ENCODE measurements around the gene MRFAP1L1. TPM values are rescaled to one million over a fixed set of nuclear protein-coding genes. Genes with fewer than 3 reads are reported as not detected.

MRFAP1L1 gene
- total RNA-seq, 6 donors from 2014 or later: 24.6 to 71.3 (median 50.8) TPM

DNA sequence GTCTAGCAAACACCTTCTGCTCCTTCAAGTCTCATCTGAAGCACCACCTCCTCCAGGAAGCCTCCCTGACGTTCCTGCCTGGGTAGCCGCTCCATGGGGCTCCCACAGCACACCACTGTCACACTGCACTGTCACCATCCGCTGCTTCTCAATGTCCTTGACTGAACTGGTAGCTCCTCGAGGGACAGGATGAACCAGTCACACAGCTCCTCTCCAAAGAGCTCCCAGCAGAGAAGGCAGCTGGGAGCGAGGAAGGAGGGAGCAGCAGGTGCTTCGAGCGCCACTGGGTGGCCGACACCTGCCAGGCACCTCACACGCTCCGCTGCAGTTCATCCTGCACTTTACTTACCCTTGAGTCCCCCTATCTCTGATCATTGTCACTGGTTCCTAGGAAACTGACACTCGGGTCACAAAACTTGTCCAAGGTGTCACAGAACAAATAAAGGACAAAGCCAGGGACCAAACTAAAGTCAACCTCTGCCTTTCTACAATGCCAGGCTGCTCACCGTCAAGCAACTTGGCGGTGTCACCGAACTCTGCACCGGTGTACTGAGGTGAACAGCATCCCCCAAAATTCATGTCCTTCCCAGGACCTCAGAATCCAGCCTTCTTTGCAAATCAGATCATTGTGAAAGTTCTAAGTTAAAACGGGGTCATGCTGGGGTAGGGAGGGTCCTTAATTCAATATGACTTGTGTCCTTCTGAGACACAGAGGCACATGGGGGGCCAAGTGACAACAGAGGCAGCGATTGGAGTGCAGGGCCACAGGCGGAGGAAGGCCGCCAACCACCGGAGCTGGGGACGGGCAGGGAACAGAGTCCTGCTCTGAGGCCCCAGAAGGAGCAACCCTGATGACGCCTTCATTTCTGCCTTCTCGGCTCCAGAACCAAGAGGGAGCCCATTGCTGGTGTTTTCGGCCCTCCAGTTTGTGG lies 21.5 kb downstream of the MRFAP1L1 start:
- 84% methylated on average over 23 to 24 of the region's 24 CpGs for WGBS, 2 donors
- peak overlapping the region; percentile 65 to 89 (median 74) for H3K27ac ChIP-seq

GRCh38 chr4:6686104-6686787 lies 23.4 kb downstream of the MRFAP1L1 start:
- 75 to 84% methylated on average over 2 to 4 of the region's 4 CpGs for WGBS, 2 donors
- no peak for ATAC-seq (ENCODE audit: low FRiP score in 2 of 2)
- no peaks in the 10 kb centered on the region for H3K9me3 ChIP-seq
- H3K4me1 ChIP-seq: peaks cover 7 to 36% (median 21%) of the 10 kb centered on the region in 4 donors
- TF ChIP-seq POLR2AphosphoS5 (IDR thresholded peaks at IDR 0.05) (no peak), POLR2A (IDR thresholded peaks at IDR 0.05) (no peak), EP300 (IDR thresholded peaks at IDR 0.05) (no peak), CTCF (IDR thresholded peaks at IDR 0.05) (no peak)
- H3K27ac ChIP-seq: no peak overlapping the region
- no peak overlapping the region for H3K4me3 ChIP-seq
- no peak for DNase-seq
- H3K36me3 ChIP-seq: no peaks in the 10 kb centered on the region
- no peaks in the 10 kb centered on the region for H3K27me3 ChIP-seq

More for the DNA sequence above, 21.5 kb downstream of the MRFAP1L1 start:
- ATAC-seq (ENCODE audit: low FRiP score in 2 of 2) (no peak), DNase-seq (no peak)
- Histone ChIP-seq H3K9me3 (no peaks in the 10 kb centered on the region), H3K4me1 (peaks cover 7 to 47% (median 30%) of the 10 kb centered on the region in 4 donors), H3K27me3 (no peaks in the 10 kb centered on the region), H3K4me3 (no peak overlapping the region), H3K36me3 (no peaks in the 10 kb centered on the region)
- TF ChIP-seq POLR2A (IDR thresholded peaks at IDR 0.05): no peak
- no peak for TF ChIP-seq POLR2AphosphoS5 (IDR thresholded peaks at IDR 0.05)
- TF ChIP-seq EP300 (IDR thresholded peaks at IDR 0.05): no peak
- TF ChIP-seq CTCF (IDR thresholded peaks at IDR 0.05): peak in 2 of 6 experiments; percentile 20 to 24

GRCh38 chr4:6684656-6685055 lies 25.0 kb downstream of the MRFAP1L1 start:
- TF ChIP-seq EP300 (IDR thresholded peaks at IDR 0.05) (no peak), POLR2A (IDR thresholded peaks at IDR 0.05) (no peak), CTCF (IDR thresholded peaks at IDR 0.05) (no peak), POLR2AphosphoS5 (IDR thresholded peaks at IDR 0.05) (no peak)
- DNase-seq (no peak), ATAC-seq (ENCODE audit: low FRiP score in 2 of 2) (no peak)
- Histone ChIP-seq H3K9me3 (no peaks in the 10 kb centered on the region), H3K27ac (no peak overlapping the region), H3K27me3 (no peaks in the 10 kb centered on the region), H3K4me1 (peaks cover 4 to 20% (median 13%) of the 10 kb centered on the region in 4 donors), H3K4me3 (no peak overlapping the region), H3K36me3 (no peaks in the 10 kb centered on the region)
- 79 to 88% methylated on average over 10 to 11 of the region's 11 CpGs for WGBS, 2 donors

GRCh38 chr4:6682862-6683590 lies 26.6 kb downstream of the MRFAP1L1 start:
- Histone ChIP-seq H3K27ac (no peak overlapping the region), H3K27me3 (no peaks in the 10 kb centered on the region), H3K4me1 (peaks cover 0 to 3% (median 1%) of the 10 kb centered on the region in 4 donors), H3K4me3 (no peak overlapping the region), H3K36me3 (peaks cover 0 to 3% (median 0%) of the 10 kb centered on the region in 4 donors), H3K9me3 (no peaks in the 10 kb centered on the region)
- 72 to 82% methylated on average over 11 of the region's 11 CpGs for WGBS, 2 donors
- no peak for ATAC-seq (ENCODE audit: low FRiP score in 2 of 2)
- TF ChIP-seq EP300 (IDR thresholded peaks at IDR 0.05) (no peak), POLR2A (IDR thresholded peaks at IDR 0.05) (no peak), POLR2AphosphoS5 (IDR thresholded peaks at IDR 0.05) (no peak), CTCF (IDR thresholded peaks at IDR 0.05) (no peak)
- no peak for DNase-seq

Data from upper lobe of left lung (tissue), 6 donors.